ENCODE data around the gene WBP1L.
A peak's percentile ranks its signal among the peaks of the same experiment; 100 is the strongest.
"Not testable (repeated sequence)": the region's sequence is repeated elsewhere in the genome, so short reads cannot be mapped to it uniquely, and the experiment has no call there.

Gene WBP1L

GRCh38 chr10:102813734-102814452 lies 70.1 kb downstream of the WBP1L start:
- DNase-seq = no peak

GRCh38 chr10:102814453-102814871 lies 70.7 kb downstream of the WBP1L start:
- no peak for DNase-seq

GRCh38 chr10:102814873-102815661 lies 71.3 kb downstream of the WBP1L start:
- no peak for DNase-seq

- DNase-seq = no peak
Measured at GRCh38 chr10:102815790-102816549, 72.2 kb downstream of the WBP1L start.

GRCh38 chr10:102817175-102817574 lies 73.4 kb downstream of the WBP1L start:
- no peak for DNase-seq

GRCh38 chr10:102819054-102819453 lies 75.3 kb downstream of the WBP1L start:
- DNase-seq = no peak

- not testable (repeated sequence) for DNase-seq
Measured at GRCh38 chr10:102820008-102820407, 76.3 kb downstream of the WBP1L start.

GRCh38 chr10:102822222-102822621 lies 78.5 kb downstream of the WBP1L start:
- DNase-seq = no peak

- DNase-seq = no peak
Measured at GRCh38 chr10:102824664-102825063, 80.9 kb downstream of the WBP1L start.

GRCh38 chr10:102826148-102826796 lies 82.5 kb downstream of the WBP1L start:
- DNase-seq = no peak

- DNase-seq = no peak
Measured at GRCh38 chr10:102827597-102827975, 83.8 kb downstream of the WBP1L start.

- DNase-seq = no peak
Measured at GRCh38 chr10:102831322-102832071, 87.7 kb downstream of the WBP1L start.

GRCh38 chr10:102832248-102832647 lies 88.5 kb downstream of the WBP1L start:
- no peak for DNase-seq

- DNase-seq = no peak
Measured at GRCh38 chr10:102832987-102833386, 89.2 kb downstream of the WBP1L start.

GRCh38 chr10:102834143-102834542 lies 90.4 kb downstream of the WBP1L start:
- no peak for DNase-seq

GRCh38 chr10:102835007-102835482 lies 91.3 kb downstream of the WBP1L start:
- DNase-seq = peak; percentile 45

- DNase-seq = peak; percentile 64
Measured at GRCh38 chr10:102837230-102837721, 93.5 kb downstream of the WBP1L start, which contains the start of gene CYP17A1. Gene CYP17A1 (minus strand): TSS chr10:102837413. CDS start chr10:102837361, 52 bp downstream.

GRCh38 chr10:102838276-102838927 lies 94.7 kb downstream of the WBP1L start:
- DNase-seq = not testable (repeated sequence)

GRCh38 chr10:102841827-102842345 lies 98.1 kb downstream of the WBP1L start:
- DNase-seq = no peak

- DNase-seq = not testable (repeated sequence)
Measured at GRCh38 chr10:102843139-102843538, 99.4 kb downstream of the WBP1L start.

All from NCI-H226 (cell line).